ENCODE results near the gene MOGAT1. TPM values are rescaled to one million over a fixed set of nuclear protein-coding genes. Genes with fewer than 3 reads are reported as not detected.
"Not testable (repeated sequence)": the region's sequence is repeated elsewhere in the genome, so short reads cannot be mapped to it uniquely, and the experiment has no call there.

MOGAT1 gene
- polyA plus RNA-seq, 3 donors from 2014 or later, result not detected

- Mint-ChIP-seq H3K9me3 (no peaks in the 10 kb centered on the region), H3K27me3 (ENCODE audit: low read depth in 3 of 3) (peaks cover 2 to 16% (median 9%) of the 10 kb centered on the region in 3 donors), H3K4me1 (peaks cover 2 to 5% of the 10 kb centered on the region in 2 donors)
These were observed 14.8 kb downstream of the MOGAT1 start for GRCh38 chr2:222686086-222686750.

GRCh38 chr2:222688917-222689316 is 17.5 kb downstream of the MOGAT1 start:
- no peak for DNase-seq
- no peak overlapping the region for H3K4me3 Mint-ChIP-seq
- H3K27ac Mint-ChIP-seq, result no peak overlapping the region
- peaks cover 2 to 5% of the 10 kb centered on the region in 2 donors for H3K4me1 Mint-ChIP-seq
- no peaks in the 10 kb centered on the region for H3K36me3 Mint-ChIP-seq
- no peaks in the 10 kb centered on the region for H3K9me3 Mint-ChIP-seq
- H3K27me3 Mint-ChIP-seq (ENCODE audit: low read depth in 3 of 3), result peaks cover 2 to 7% (median 7%) of the 10 kb centered on the region in 3 donors

More at GRCh38 chr2:222686086-222686750, 14.8 kb downstream of the MOGAT1 start:
- Mint-ChIP-seq H3K36me3 (no peaks in the 10 kb centered on the region), H3K27ac (no peak overlapping the region), H3K4me3 (no peak overlapping the region)
- no peak for DNase-seq

- Mint-ChIP-seq H3K36me3 (no peaks in the 10 kb centered on the region), H3K9me3 (no peaks in the 10 kb centered on the region), H3K4me1 (peaks cover 2 to 5% of the 10 kb centered on the region in 2 donors), H3K27me3 (ENCODE audit: low read depth in 3 of 3) (peaks cover 2 to 7% (median 7%) of the 10 kb centered on the region in 3 donors), H3K27ac (no peak overlapping the region), H3K4me3 (no peak overlapping the region)
- DNase-seq, result no peak
These were observed 17.9 kb downstream of the MOGAT1 start for GRCh38 chr2:222689322-222689721.

DNA sequence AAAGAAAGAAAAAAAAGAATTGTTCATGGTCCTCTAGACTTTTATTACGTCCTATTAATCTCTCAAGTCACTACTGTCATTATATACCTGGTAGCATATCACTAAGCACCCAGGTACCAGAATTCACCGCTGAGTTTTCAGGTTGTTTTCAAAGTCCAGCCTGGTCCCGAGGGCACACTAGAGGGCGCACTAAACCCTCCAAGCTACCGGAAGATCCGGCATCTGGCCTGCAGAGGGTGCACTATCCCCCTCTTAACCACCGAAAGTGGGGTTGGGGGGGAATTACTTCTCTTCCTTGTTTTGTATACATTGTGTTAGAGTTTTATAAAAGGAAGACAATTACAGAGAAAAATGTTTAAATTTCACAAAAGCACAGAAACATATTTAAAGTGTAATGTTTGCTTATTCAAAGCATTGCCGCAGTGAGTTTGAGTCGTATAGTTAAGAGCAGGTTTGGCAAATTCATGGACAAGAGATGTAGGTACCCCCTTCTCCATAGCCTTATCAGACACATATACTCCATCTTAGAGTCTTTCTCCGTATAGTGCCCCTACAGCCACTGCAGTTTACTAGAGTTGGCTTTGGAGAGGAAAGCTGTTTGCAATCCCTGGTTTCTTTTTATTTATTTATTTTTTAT is 19.2 kb downstream of the MOGAT1 start:
- peaks cover 2 to 5% of the 10 kb centered on the region in 2 donors for H3K4me1 Mint-ChIP-seq
- peak overlapping the region in 1 of 5 donors; percentile 33 for H3K4me3 Mint-ChIP-seq
- peak; percentile 51 to 60 (median 53) for DNase-seq
- peaks cover 3 to 5% (median 4%) of the 10 kb centered on the region in 3 donors for H3K27me3 Mint-ChIP-seq (ENCODE audit: low read depth in 3 of 3)
- no peaks in the 10 kb centered on the region for H3K36me3 Mint-ChIP-seq
- H3K9me3 Mint-ChIP-seq, result no peaks in the 10 kb centered on the region
- no peak overlapping the region for H3K27ac Mint-ChIP-seq

DNA sequence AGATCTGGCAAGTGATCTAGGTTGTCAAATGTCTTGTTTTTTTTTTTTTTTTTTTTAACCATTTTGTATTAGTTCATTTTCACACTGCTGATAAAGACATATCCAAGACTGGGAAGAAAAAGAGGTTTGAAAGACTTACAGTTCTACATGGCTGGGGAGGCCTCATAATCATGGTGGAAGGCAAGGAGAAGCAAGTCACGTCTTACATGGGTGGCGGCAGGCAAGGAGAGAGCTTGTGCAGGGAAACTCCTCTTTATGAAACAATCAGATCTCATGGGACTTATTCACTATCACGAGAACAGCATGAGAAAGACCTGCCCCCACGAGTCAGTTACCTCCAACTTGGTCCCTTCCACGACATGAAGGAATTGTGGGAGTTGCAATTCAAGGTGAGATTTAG is 22.0 kb downstream of the MOGAT1 start:
- H3K4me1 Mint-ChIP-seq; DNase-seq; H3K36me3 Mint-ChIP-seq; H3K27ac Mint-ChIP-seq; H3K9me3 Mint-ChIP-seq; H3K4me3 Mint-ChIP-seq; H3K27me3 Mint-ChIP-seq (ENCODE audit: low read depth in 3 of 3): not testable (repeated sequence)

DNA sequence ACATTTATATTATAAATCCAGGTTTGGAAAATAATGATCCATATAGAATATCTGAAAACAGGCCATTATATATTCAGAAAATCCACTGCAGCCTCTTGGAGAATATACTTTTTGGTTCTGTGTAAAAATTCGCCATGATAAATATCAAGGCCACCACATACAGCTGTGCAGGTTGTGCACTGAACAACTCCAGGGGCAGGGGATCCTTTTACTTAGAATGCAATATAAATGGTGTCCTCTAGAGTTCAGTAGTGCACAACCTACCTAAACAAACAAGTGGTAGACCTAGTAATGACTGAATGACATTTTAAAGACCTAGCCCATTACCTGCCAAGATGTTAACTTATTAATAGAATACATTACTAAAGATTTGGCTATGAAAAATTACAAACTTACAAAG is 22.4 kb downstream of the MOGAT1 start:
- Mint-ChIP-seq H3K4me1 (peaks cover 2 to 5% of the 10 kb centered on the region in 2 donors), H3K27ac (no peak overlapping the region), H3K9me3 (no peaks in the 10 kb centered on the region), H3K4me3 (no peak overlapping the region), H3K27me3 (ENCODE audit: low read depth in 3 of 3) (peaks cover 2 to 8% (median 6%) of the 10 kb centered on the region in 3 donors), H3K36me3 (no peaks in the 10 kb centered on the region)
- DNase-seq, result no peak

GRCh38 chr2:222698276-222698675 is 26.8 kb downstream of the MOGAT1 start:
- H3K27me3 Mint-ChIP-seq (ENCODE audit: low read depth in 3 of 3), result peaks cover 5 to 9% (median 5%) of the 10 kb centered on the region in 3 donors
- peaks cover 5 to 9% of the 10 kb centered on the region in 2 donors for H3K4me1 Mint-ChIP-seq
- no peak for DNase-seq
- H3K9me3 Mint-ChIP-seq, result no peaks in the 10 kb centered on the region
- H3K27ac Mint-ChIP-seq, result no peak overlapping the region
- no peaks in the 10 kb centered on the region for H3K36me3 Mint-ChIP-seq
- H3K4me3 Mint-ChIP-seq, result no peak overlapping the region

- H3K27ac Mint-ChIP-seq, result no peak overlapping the region
- H3K4me1 Mint-ChIP-seq, result peaks cover 5 to 9% of the 10 kb centered on the region in 2 donors
- no peaks in the 10 kb centered on the region for H3K9me3 Mint-ChIP-seq
- H3K4me3 Mint-ChIP-seq, result peak overlapping the region in 1 of 5 donors; percentile 8
- H3K27me3 Mint-ChIP-seq (ENCODE audit: low read depth in 3 of 3), result peaks cover 6 to 13% (median 6%) of the 10 kb centered on the region in 3 donors
- DNase-seq, result no peak
- H3K36me3 Mint-ChIP-seq, result no peaks in the 10 kb centered on the region
These were observed 29.8 kb downstream of the MOGAT1 start for GRCh38 chr2:222701233-222701632.

- no peak overlapping the region for H3K27ac Mint-ChIP-seq
- no peaks in the 10 kb centered on the region for H3K36me3 Mint-ChIP-seq
- H3K4me1 Mint-ChIP-seq, result peaks cover 5 to 9% of the 10 kb centered on the region in 2 donors
- H3K27me3 Mint-ChIP-seq (ENCODE audit: low read depth in 3 of 3), result peaks cover 6 to 9% (median 6%) of the 10 kb centered on the region in 3 donors
- peak in 1 of 3 donors; percentile 12 for DNase-seq
- no peaks in the 10 kb centered on the region for H3K9me3 Mint-ChIP-seq
- H3K4me3 Mint-ChIP-seq, result peak overlapping the region in 4 of 5 donors; percentile 5 to 46 (median 23)
These were observed 30.3 kb downstream of the MOGAT1 start for GRCh38 chr2:222701721-222702131.

DNA sequence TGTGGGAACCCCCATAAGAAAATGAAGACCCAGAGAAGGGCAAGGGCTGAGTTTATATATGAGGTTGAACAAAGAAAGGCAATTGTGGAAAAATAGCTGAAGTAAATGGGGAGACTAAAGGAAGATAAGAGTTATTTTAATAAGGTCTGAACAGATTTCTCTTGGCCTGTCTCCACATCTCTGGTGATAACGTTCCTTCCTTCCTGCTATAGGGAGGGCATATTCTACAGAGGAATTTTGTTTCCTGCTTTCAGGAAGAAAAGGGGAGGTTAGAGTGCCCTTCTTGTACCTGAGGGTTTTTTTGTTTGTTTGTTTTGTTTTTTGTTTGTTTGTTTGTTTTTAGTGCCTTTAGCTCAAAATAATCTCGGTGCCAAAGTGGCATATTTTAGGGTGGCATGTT is 31.6 kb downstream of the MOGAT1 start:
- H3K4me3 Mint-ChIP-seq, result no peak overlapping the region
- H3K9me3 Mint-ChIP-seq, result no peaks in the 10 kb centered on the region
- no peak for DNase-seq
- peaks cover 5 to 11% (median 8%) of the 10 kb centered on the region in 3 donors for H3K27me3 Mint-ChIP-seq (ENCODE audit: low read depth in 3 of 3)
- no peak overlapping the region for H3K27ac Mint-ChIP-seq
- H3K4me1 Mint-ChIP-seq, result peaks cover 5 to 9% of the 10 kb centered on the region in 2 donors
- no peaks in the 10 kb centered on the region for H3K36me3 Mint-ChIP-seq

- H3K36me3 Mint-ChIP-seq, result no peaks in the 10 kb centered on the region
- no peaks in the 10 kb centered on the region for H3K9me3 Mint-ChIP-seq
- H3K4me1 Mint-ChIP-seq, result peaks cover 5 to 9% of the 10 kb centered on the region in 2 donors
- peaks cover 5 to 14% (median 10%) of the 10 kb centered on the region in 3 donors for H3K27me3 Mint-ChIP-seq (ENCODE audit: low read depth in 3 of 3)
- H3K27ac Mint-ChIP-seq, result no peak overlapping the region
- no peak for DNase-seq
- no peak overlapping the region for H3K4me3 Mint-ChIP-seq
These were observed 32.4 kb downstream of the MOGAT1 start for GRCh38 chr2:222703886-222704285.

- Mint-ChIP-seq H3K27me3 (ENCODE audit: low read depth in 3 of 3) (peaks cover 9 to 13% (median 9%) of the 10 kb centered on the region in 3 donors), H3K4me3 (no peak overlapping the region), H3K27ac (no peak overlapping the region), H3K4me1 (peaks cover 3 to 6% of the 10 kb centered on the region in 2 donors), H3K36me3 (no peaks in the 10 kb centered on the region), H3K9me3 (no peaks in the 10 kb centered on the region)
- no peak for DNase-seq
These were observed 35.2 kb downstream of the MOGAT1 start for GRCh38 chr2:222706616-222707015.

DNA sequence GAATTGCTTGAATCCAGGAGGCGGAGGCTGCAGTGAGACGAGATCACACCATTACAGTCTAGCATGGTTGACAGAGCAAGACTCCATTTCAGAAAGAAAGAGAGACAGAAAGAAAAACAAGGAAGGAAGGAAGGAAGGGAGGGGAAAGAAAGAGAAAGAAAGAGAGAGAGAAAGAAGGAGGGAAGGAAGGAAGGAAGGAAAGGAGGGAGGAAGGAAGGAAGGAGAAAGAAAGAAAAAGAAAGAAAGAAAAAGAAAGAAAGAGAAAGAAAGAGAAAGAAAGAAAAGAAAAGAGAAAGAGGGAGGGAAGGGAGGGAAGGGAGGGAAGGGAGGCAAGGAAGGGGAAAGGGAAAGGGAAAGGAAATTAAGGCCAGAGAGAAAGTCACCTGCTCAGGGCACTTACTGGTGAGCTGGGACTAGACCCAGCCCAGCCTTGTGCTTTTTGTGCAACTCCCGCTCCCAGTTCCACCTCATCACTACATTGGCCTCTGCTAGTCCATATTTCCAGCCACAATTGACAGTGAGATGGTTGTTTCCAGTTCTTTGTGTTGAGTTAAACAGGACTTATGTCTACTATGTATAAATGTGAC is 35.7 kb downstream of the MOGAT1 start:
- no peak overlapping the region for H3K27ac Mint-ChIP-seq
- no peak for DNase-seq
- peaks cover under 1 to 2% of the 10 kb centered on the region in 2 donors for H3K4me1 Mint-ChIP-seq
- H3K9me3 Mint-ChIP-seq, result no peaks in the 10 kb centered on the region
- H3K4me3 Mint-ChIP-seq, result no peak overlapping the region
- H3K36me3 Mint-ChIP-seq, result no peaks in the 10 kb centered on the region
- H3K27me3 Mint-ChIP-seq (ENCODE audit: low read depth in 3 of 3), result peaks cover 9 to 15% (median 9%) of the 10 kb centered on the region in 3 donors

DNA sequence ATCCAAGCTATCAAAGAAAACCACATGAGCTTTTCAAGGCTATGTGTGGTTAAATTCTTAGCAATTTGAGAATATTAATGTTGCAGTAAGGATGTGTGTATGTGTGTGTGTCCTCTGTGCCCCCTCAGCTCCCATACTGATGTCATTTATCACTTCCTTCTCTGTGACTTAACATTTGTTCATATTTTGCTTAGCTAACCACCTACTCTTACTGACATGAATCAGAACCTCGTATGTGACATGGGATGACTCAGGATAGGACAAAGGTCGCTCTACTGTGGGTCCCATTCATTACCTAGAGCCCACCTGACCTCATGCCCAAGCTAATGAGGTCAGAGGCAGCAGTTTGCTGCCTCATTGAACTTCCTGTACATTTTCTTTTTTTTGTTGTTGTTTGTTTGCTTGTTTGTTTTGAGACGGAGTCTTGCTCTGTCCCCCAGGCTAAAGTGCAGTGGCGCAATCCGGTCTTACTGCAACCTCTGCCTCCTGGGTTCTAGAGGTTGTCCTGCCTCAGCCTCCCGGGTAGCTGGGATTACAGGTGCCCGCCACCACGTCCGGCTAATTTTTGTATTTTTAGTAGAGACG is 36.3 kb downstream of the MOGAT1 start:
- Mint-ChIP-seq H3K9me3 (no peaks in the 10 kb centered on the region), H3K27ac (no peak overlapping the region), H3K4me1 (peaks cover 0 to 2% of the 10 kb centered on the region in 2 donors), H3K36me3 (no peaks in the 10 kb centered on the region), H3K4me3 (no peak overlapping the region), H3K27me3 (ENCODE audit: low read depth in 3 of 3) (peaks cover 9 to 15% (median 9%) of the 10 kb centered on the region in 3 donors)
- DNase-seq, result no peak

All from immature natural killer cell (primary cell).